Lung microvascular endothelial cell (primary cell): Measurements from ENCODE around the gene GMFB. TPM values are rescaled to one million over a fixed set of nuclear protein-coding genes. Genes with fewer than 3 reads are reported as not detected.
A peak's percentile ranks its signal among the peaks of the same experiment; 100 is the strongest.
"Not testable (repeated sequence)": the region's sequence is repeated elsewhere in the genome, so short reads cannot be mapped to it uniquely, and the experiment has no call there.

ENCODE experiments used
- DNase-seq, 2 donors: peaks; one replicate each; pipeline versions ENCODE4 v3.0.0 to v3.0.0-alpha.2; 2010; ENCODE audit warnings: low read depth in 2 of 2
- total RNA-seq: library from RNA; depleted of rRNA; stranded (reverse); fragments of >200 nt; gene quantifications from 2 replicates; pipeline ENCODE4 v1.2.1, GENCODE V29; 2014

GMFB gene
- total RNA-seq, 1 donor from 2014 or later: 82.3 TPM

DNA sequence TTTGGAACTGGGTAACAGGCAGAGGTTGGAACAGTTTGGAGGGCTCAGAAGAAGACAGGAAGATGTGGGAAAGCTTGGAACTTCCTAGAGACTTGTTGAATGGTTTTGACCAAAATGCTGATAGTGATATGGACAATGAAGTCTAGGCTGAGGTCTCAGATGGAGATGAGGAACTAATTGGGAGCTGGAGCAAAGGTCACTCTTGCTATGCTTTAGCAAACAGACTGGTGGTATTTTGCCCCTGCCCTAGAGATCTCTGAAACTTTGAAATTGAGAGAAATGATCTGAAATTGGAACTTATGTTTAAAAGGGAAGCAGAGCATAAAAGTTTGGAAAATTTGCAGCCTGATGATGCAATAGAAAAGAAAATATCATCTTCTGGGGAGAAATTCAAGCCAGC, 30.2 kb downstream of the GMFB start:
- DNase-seq: not testable (repeated sequence)

- no peak for DNase-seq
These were observed 31.2 kb downstream of the GMFB start for GRCh38 chr14:54457609-54457996.

GRCh38 chr14:54456820-54457608, 31.8 kb downstream of the GMFB start:
- DNase-seq: not testable (repeated sequence)

- no peak for DNase-seq
These were observed 33.4 kb downstream of the GMFB start for GRCh38 chr14:54455363-54455762.

DNA sequence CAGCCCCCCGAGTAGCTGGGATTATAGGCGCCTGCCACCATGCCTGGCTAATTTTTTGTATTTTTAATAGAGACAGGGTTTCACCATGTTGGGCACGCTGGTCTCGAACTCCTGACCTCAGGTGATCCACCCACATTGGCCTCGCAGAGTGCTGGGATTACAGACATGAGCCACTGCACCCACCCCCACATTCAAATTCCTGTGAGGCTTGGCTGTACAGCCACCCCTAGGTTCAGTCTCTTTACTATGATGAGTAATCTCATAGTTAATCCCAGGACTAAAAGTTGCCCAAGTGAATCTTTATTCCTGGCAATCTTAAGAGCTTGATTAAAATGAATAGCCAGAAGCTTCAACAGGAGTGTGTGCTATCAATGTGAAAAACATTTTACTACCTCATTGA, 34.8 kb downstream of the GMFB start:
- DNase-seq: not testable (repeated sequence)

DNA sequence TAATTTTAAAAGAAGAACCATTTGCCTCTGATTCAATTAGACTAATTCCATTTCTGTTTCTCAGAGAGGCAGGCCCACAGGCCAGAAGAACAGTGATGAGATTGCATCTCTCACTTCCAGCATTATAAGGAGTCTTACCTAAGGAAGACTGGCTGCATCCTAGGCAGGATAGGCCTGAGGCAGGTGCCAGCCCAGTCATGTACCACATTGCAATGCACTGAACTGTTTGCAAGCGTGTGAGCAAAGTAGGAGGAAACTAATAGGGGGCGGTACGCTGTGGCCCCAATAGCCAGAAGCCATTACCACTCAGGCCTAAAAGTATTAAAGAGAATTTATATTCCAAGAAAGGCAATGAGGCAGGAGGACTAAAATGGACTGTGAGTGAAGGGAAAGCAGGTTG, 35.5 kb downstream of the GMFB start:
- no peak for DNase-seq

DNA sequence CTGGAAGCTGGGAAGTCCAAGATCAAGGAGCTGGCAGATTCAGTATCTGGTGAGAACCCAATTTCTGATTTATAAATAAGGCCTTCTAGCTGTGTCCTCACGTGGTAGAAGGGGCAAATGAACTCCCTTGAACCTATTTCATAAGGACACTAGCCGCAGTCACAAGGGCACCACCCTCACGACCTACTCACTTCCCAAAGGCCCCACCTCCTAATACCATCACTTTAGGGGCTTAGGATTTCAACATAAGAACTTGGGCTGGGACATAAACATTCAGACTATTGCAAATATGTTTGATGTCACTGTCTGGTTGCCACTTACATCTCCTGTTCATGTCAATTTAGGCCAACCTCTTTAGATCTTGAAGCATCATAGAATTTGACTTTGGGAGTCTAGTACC, 36.8 kb downstream of the GMFB start:
- no peak for DNase-seq

- no peak for DNase-seq
These were observed 37.6 kb downstream of the GMFB start for GRCh38 chr14:54451121-54451601.

DNA sequence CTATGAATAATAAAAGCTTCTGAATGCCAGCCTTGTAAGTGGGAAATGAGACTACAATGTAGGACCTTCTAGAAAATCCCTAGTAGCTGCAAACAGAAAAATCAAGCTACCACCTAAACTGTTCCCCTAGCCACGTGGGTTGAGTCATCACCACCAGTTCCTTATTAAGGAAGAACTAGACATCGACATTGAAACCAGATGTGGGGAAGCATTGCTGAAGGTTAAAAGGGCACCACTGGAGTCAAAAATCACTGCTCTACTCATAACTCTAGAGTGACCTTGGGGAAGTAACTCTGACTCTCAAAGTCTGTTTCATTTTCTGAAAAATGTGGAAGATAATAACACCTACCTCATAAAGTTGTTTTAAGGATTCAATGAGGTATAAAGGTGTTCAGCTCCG, 38.2 kb downstream of the GMFB start:
- DNase-seq: peak in 1 of 2 donors; percentile 11

DNA sequence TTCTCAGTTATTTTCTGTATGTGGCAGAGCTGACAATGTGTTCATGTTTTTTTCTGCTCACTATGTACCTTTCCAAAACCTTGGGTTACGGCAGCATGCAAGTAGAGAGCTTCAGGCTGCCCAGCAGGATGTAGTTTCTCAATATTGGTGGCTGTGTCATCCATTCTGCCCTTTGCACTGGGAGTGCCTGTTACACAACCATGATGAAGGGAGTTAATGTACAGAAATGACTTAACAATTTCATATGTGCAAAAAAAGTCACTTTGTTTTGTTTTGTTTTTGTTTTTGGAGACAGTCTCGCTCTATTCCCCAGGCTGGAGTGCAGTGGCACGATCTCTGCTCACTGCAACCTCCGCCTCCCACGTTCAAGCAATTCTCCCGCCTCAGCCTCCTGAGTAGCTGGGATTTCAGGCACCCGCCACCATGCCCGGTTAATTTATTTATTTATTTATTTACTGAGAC, 41.5 kb downstream of the GMFB start:
- DNase-seq: no peak

DNA sequence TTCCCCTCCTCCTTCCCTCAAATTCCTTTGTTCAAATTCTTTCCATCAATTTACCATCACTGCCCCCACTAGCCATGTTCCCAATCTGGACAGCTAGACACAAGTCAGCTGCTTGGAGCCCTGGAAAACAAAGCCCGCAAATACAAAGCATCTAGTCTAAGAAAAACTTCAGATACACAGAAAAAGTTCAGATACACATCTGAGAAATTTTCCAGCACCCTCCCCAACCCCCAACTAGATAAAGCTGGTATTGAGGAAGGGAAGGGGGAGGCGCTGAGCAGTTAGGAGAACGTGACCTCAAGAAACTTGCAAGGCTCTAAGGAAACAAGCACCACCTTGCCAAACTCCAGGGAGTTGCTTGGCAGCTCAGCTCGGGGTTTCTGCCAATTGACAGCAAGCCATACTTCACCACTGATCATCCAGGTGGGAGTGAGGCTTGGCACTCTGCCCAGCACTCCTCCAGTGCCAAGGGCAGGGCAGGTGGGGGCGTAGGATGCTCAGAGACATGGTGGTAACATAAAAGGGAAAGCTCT, 42.6 kb downstream of the GMFB start:
- no peak for DNase-seq

GRCh38 chr14:54444681-54445080, 44.1 kb downstream of the GMFB start:
- no peak for DNase-seq

DNA sequence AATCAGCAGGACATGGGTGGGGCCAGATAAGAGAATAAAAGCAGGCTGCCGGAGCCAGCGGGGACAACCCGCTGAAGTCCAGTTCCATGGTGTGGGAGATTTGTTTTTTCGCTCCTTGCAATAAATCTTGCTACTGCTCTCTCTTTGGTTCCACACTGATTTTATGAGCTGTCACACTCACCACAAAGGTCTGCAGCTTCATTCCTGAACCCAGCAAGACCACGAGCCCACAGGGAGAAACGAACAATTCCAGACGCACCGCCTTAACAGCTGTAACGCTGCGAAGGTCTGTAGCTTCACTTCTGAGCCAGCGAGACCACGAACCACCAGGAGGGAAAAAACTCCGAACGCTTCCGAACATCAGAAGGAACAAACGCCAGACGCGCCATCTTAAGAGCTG, 44.8 kb downstream of the GMFB start:
- DNase-seq: no peak

DNA sequence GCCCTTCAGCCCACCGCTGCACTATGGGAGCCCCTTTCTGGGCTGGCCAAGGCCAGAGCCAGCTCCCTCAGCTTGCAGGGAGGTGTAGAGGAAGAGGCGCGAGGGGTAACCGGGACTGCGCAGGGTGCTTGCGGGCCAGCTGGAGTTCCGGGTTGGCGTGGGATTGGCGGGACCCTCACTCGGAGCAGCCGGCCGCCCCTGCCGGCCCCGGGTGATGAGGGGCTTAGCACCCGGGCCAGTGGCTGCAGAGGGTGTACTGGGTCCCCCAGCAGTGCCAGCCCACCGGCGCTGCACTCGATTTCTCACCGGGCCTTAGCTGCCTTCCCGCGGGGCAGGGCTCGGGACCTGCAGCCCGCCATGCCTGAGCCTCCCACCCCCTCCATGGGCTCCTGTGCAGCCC, 45.8 kb downstream of the GMFB start:
- not testable (repeated sequence) for DNase-seq

DNA sequence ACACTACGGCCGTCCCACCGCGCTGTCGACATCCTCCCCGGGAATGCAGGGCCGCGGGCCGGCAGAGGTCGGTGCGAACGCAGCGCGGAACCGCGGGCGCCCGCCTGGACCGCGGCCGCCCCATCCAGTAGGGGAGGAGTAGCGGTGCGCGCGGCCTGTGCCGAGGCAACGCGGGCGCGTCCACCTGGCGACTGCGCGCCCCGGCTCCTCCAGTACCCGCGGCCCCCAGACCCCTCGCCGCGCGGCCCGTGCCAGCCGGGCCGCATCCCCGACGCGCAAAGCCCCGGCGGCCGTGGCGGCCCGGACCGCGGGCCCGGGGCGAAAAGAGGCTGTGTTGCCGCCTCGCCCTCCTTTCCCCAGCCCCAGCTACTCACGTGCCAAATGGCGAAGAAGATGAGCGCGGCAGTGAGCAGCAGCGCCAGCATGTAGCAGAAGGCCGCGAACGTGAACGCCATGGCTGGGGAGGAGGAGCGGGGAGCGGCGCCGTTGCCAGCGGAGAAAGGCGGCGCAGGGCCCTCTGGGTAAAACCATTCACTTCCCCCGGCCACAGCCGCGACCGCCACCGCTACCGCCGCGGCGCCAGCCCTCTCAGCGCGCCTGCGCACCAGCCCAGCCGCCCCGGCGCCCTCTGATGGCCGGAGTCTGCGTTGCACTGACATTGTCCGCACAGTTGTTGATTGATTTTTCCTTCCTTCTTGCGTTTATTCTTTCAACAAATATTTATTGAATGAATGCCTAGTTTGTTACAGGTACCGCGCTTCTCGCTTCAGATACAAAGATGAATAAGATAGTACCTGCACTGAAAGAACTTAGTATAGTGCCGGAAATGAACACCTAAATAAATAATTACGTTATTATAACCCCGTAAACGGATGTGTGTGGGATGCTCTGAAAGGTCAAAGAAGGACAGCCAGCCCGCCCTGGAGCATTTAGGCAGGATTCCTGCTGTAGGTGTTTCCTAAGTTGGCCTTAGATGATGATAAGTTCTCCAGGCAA, 47.6 kb downstream of the GMFB start, which contains the start of gene CNIH1:
Gene CNIH1 (minus strand): TSS at position 502 of the 996 bp plus-strand sequence. CDS start 47 bp downstream, at position 455.
- DNase-seq: peak; percentile 93 to 96

DNA sequence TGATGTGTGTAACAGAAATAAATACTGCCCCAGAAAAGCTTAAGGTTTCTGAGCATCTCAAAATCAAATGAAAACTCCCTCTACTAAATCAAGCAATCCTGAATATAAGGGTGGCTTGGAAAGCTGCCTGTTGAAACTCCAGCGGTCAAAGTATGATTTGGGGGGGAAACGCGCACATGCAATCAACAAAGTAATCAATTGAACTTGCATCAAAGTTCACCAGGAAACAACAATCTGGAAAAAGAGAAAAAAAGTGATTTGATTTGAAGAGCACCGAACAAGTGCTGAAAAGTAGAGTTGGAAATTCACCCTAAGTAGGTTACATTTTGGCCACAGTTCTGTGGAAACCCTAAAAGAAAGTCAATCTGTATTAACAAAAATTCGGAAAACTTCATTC, 48.3 kb downstream of the GMFB start:
- DNase-seq: peak in 1 of 2 donors; percentile 6

- DNase-seq: no peak
These were observed 48.7 kb downstream of the GMFB start for GRCh38 chr14:54440037-54440436.

- no peak for DNase-seq
These were observed 50.1 kb downstream of the GMFB start for GRCh38 chr14:54438703-54439102.

DNA sequence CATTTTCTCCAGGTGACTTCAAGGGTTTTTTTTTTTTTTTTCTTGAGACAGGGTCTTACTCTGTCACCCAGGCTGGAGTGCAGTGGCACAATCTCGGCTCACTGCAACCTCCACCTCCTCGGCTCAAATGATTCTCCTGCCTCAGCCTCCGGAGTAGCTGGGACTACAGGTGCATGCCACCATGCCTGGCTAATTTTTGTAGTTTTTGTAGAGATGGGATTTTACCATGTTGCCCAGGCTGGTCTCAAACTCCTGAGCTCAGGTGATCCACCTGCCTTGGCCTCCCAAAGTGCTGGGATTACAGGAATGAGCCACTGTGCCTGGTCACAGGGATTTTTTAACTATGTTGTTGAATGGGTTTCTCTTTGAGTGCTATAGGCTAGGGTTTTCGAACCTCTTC, 50.8 kb downstream of the GMFB start:
- not testable (repeated sequence) for DNase-seq

- peak; percentile 67 to 77 for DNase-seq
These were observed 53.2 kb downstream of the GMFB start for GRCh38 chr14:54435500-54435981.

DNA sequence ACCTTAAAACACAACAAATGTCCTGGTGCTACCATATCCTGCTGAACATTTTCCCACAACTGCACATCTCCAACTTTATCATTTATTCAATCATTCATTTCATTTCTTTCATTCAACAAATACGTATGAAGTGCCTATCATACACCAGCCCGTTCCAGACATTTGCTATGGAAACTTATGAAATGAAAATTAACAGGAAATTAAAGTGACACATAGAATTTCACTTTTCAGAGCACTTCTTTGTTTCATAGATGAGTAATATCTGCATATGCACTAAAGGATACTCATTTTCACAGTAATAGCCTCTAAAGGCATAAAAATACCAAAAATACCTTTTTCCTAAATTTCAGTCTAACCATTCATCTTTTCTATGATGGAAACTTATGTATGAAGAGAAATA, 60.3 kb downstream of the GMFB start:
- peak; percentile 26 to 30 for DNase-seq

GRCh38 chr14:54427871-54428270, 60.9 kb downstream of the GMFB start:
- no peak for DNase-seq
